Measurements from ENCODE around the gene GAS7. TPM values are rescaled to one million over a fixed set of nuclear protein-coding genes. Genes with fewer than 3 reads are reported as not detected.

Gene GAS7
- total RNA-seq, 2 experiments from 2014 or later: 0.76 to 1.2 TPM

GRCh38 chr17:10211666-10212065 lies 13.3 kb upstream of the GAS7 start:
- H3K36me3 Mint-ChIP-seq: no peaks in the 10 kb centered on the region

DNA sequence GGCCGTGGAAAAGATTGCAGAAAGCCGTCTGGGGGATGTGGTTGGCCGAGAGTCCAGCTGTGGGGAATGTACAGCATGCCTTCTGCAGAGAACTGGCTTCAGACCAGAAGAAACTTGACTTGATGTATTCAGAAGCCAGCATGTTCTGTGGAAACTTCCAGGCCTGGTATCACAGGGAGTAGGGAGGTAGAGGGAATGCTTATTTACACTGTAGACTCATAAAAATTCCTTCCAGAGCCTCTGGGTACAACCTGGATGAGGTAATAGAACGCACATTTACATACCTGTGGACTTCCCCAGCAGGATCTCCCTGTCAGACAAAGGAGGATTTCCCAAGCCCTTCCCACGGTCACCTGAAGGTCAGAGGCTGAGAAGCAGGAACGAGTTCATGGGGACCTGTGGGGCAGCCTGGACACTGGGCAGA lies 11.8 kb upstream of the GAS7 start:
- Mint-ChIP-seq H3K4me1 (no peaks in the 10 kb centered on the region), H3K36me3 (no peaks in the 10 kb centered on the region), H3K9me3 (peaks cover 8% of the 10 kb centered on the region), H3K4me3 (no peak overlapping the region), H3K27me3 (no peaks in the 10 kb centered on the region), H3K27ac (no peak overlapping the region)
- DNase-seq: no peak

More at GRCh38 chr17:10211666-10212065, 13.3 kb upstream of the GAS7 start:
- H3K4me1 Mint-ChIP-seq: no peaks in the 10 kb centered on the region
- no peak overlapping the region for H3K27ac Mint-ChIP-seq
- no peaks in the 10 kb centered on the region for H3K27me3 Mint-ChIP-seq
- H3K9me3 Mint-ChIP-seq: no peaks in the 10 kb centered on the region
- H3K4me3 Mint-ChIP-seq: no peak overlapping the region
- DNase-seq: no peak

DNA sequence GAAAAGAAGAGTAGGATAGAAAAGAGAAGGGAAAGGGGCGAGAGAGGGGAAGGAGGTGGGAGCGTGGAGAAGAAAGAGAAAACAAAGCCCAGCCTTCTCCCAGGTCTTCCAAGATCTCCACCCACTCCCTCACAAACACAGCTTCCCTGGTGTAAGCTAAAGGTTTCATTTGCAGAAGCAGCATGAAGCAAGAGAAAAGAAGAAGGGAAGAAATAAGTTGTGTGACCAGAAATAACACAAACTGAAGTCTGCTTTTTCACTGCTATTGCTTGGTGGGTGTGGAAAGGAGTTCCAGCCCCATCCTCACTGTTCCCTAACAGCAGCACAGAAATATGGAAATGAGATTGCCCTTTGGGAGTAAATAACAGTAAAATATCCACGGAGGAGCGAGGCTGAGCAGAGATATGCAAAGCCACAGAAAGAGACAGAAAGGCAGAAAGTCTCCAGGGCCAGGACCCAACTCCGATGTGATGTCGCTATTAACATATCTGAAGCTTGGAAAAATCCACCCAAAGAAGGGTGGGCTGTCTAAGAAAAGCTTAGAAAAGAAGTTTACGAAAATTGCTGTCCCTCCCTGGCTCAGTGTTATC lies 10.3 kb upstream of the GAS7 start:
- H3K4me1 Mint-ChIP-seq: no peaks in the 10 kb centered on the region
- no peak overlapping the region for H3K27ac Mint-ChIP-seq
- H3K27me3 Mint-ChIP-seq: no peaks in the 10 kb centered on the region
- DNase-seq: no peak
- peaks cover 14% of the 10 kb centered on the region for H3K9me3 Mint-ChIP-seq
- H3K4me3 Mint-ChIP-seq: no peak overlapping the region
- no peaks in the 10 kb centered on the region for H3K36me3 Mint-ChIP-seq

GRCh38 chr17:10207153-10207552 lies 8.7 kb upstream of the GAS7 start:
- H3K9me3 Mint-ChIP-seq: peaks cover 14% of the 10 kb centered on the region
- H3K27me3 Mint-ChIP-seq: no peaks in the 10 kb centered on the region
- no peak overlapping the region for H3K27ac Mint-ChIP-seq

GRCh38 chr17:10205549-10206185 lies 7.3 kb upstream of the GAS7 start:
- H3K27ac Mint-ChIP-seq: no peak overlapping the region
- no peaks in the 10 kb centered on the region for H3K36me3 Mint-ChIP-seq
- DNase-seq: peak; percentile 5
- peaks cover 9% of the 10 kb centered on the region for H3K27me3 Mint-ChIP-seq
- H3K9me3 Mint-ChIP-seq: peaks cover 14% of the 10 kb centered on the region
- H3K4me1 Mint-ChIP-seq: no peaks in the 10 kb centered on the region
- no peak overlapping the region for H3K4me3 Mint-ChIP-seq

More at GRCh38 chr17:10207153-10207552, 8.7 kb upstream of the GAS7 start:
- H3K4me1 Mint-ChIP-seq: no peaks in the 10 kb centered on the region
- DNase-seq: no peak
- no peak overlapping the region for H3K4me3 Mint-ChIP-seq
- H3K36me3 Mint-ChIP-seq: no peaks in the 10 kb centered on the region

- peaks cover 14% of the 10 kb centered on the region for H3K9me3 Mint-ChIP-seq
- no peak overlapping the region for H3K27ac Mint-ChIP-seq
- H3K4me3 Mint-ChIP-seq: no peak overlapping the region
- no peaks in the 10 kb centered on the region for H3K36me3 Mint-ChIP-seq
- DNase-seq: no peak
- peaks cover 30% of the 10 kb centered on the region for H3K27me3 Mint-ChIP-seq
- peaks cover 4% of the 10 kb centered on the region for H3K4me1 Mint-ChIP-seq
Measured at GRCh38 chr17:10201680-10202079, 3.3 kb upstream of the GAS7 start.

DNA sequence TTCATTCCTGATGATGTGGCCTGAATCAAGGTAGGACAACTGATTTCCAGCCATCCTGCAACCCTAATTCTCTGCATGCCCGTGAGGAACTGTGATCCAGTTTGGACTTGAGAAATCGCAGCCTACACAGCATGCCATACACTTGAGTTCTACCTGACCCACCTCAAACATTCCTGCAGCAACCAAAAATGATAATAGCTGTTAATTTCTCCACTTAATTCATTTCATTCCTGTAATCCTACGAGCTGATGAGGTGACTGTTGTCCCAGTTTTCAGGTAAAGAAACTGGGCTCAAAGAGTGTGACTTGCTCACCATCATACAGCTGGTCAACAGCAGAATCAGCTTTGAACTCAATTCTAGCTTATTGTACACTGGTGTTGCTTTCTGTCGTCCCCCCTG lies 2.2 kb upstream of the GAS7 start:
- H3K36me3 Mint-ChIP-seq: no peaks in the 10 kb centered on the region
- peaks cover 4% of the 10 kb centered on the region for H3K4me1 Mint-ChIP-seq
- DNase-seq: no peak
- peaks cover 39% of the 10 kb centered on the region for H3K27me3 Mint-ChIP-seq
- no peak overlapping the region for H3K27ac Mint-ChIP-seq
- H3K9me3 Mint-ChIP-seq: peaks cover 10% of the 10 kb centered on the region
- H3K4me3 Mint-ChIP-seq: no peak overlapping the region

GRCh38 chr17:10200016-10200415 lies 1.6 kb upstream of the GAS7 start:
- Mint-ChIP-seq H3K27me3 (peaks cover 39% of the 10 kb centered on the region), H3K27ac (no peak overlapping the region), H3K4me1 (peaks cover 4% of the 10 kb centered on the region), H3K36me3 (no peaks in the 10 kb centered on the region), H3K4me3 (peak overlapping the region; percentile 2), H3K9me3 (peaks cover 6% of the 10 kb centered on the region)
- no peak for DNase-seq

GRCh38 chr17:10197721-10198508 lies 491 bp downstream of the GAS7 start:
- peaks cover 39% of the 10 kb centered on the region for H3K27me3 Mint-ChIP-seq
- no peak overlapping the region for H3K27ac Mint-ChIP-seq
- peak; percentile 9 for DNase-seq
- no peak overlapping the region for H3K4me3 Mint-ChIP-seq
- H3K9me3 Mint-ChIP-seq: peaks cover 18% of the 10 kb centered on the region
- H3K36me3 Mint-ChIP-seq: peaks cover 4% of the 10 kb centered on the region
- H3K4me1 Mint-ChIP-seq: peaks cover 4% of the 10 kb centered on the region

DNA sequence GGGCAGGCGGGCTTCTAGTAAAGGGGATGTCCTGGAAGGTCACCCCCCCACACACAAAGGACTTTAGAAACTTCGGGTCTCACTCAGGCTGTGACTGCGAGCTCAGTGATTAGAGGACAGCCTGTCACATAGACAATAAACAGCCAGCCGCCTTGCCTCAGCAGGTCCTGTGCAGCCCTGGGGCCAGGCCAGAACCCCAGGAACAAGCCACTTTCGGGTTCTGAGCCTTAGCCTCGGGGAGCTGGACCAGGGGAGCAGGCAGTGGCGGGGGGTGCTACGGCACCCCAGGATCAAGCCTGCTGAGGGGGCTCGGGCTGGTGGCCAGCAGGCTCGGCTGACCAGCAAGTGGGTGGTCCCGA lies 1.1 kb downstream of the GAS7 start:
- H3K4me1 Mint-ChIP-seq: peaks cover 4% of the 10 kb centered on the region
- no peak overlapping the region for H3K4me3 Mint-ChIP-seq
- H3K36me3 Mint-ChIP-seq: peaks cover 4% of the 10 kb centered on the region
- DNase-seq: no peak
- H3K9me3 Mint-ChIP-seq: peaks cover 18% of the 10 kb centered on the region
- no peak overlapping the region for H3K27ac Mint-ChIP-seq
- peaks cover 39% of the 10 kb centered on the region for H3K27me3 Mint-ChIP-seq

GRCh38 chr17:10196941-10197340 lies 1.5 kb downstream of the GAS7 start:
- Mint-ChIP-seq H3K4me1 (peaks cover 4% of the 10 kb centered on the region), H3K36me3 (peaks cover 4% of the 10 kb centered on the region), H3K27me3 (peaks cover 39% of the 10 kb centered on the region), H3K27ac (no peak overlapping the region), H3K9me3 (peaks cover 18% of the 10 kb centered on the region), H3K4me3 (no peak overlapping the region)
- no peak for DNase-seq

- H3K9me3 Mint-ChIP-seq: peaks cover 18% of the 10 kb centered on the region
- no peak overlapping the region for H3K4me3 Mint-ChIP-seq
- H3K27ac Mint-ChIP-seq: no peak overlapping the region
- H3K36me3 Mint-ChIP-seq: peaks cover 4% of the 10 kb centered on the region
- peaks cover 36% of the 10 kb centered on the region for H3K27me3 Mint-ChIP-seq
- peaks cover 4% of the 10 kb centered on the region for H3K4me1 Mint-ChIP-seq
- DNase-seq: no peak
Measured at GRCh38 chr17:10196384-10196895, 2.0 kb downstream of the GAS7 start.

DNA sequence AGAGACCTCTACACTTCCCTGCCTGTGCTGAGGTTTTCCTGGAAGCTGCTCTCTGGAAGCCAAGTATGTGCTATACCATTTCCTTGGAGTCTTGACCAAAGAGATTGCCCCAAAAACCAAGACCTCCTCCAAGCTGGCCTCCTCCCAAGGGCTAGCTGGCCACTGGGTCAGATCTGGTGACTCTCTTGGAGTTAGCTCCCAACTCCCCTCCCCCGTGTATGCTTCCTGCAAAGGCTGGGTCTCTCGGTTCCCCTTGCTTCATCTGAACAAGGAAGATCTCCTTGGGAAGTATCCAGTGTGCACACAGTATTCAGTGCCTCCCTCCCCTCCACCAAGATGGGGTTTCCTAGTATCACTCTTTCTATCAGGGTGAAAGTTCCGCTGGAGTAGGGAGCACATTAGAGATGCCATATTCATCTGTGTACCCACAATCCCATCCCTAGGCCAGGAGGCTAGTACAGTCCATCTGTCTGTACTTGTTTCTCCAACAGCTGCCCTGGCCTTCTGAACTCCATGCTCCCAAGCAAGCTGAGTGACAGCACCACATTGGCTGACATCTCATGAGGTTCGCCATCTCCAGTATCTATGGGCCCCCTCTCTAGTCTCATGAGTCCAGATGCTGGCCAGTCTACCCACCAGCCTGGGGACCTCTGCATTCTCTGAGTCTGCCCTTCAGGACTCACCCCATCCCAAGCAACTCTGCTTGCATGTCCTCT lies 3.2 kb downstream of the GAS7 start:
- Mint-ChIP-seq H3K4me3 (no peak overlapping the region), H3K36me3 (peaks cover 4% of the 10 kb centered on the region), H3K27ac (no peak overlapping the region), H3K4me1 (peaks cover 4% of the 10 kb centered on the region), H3K27me3 (peaks cover 26% of the 10 kb centered on the region), H3K9me3 (peaks cover 18% of the 10 kb centered on the region)
- no peak for DNase-seq

- H3K27ac Mint-ChIP-seq: no peak overlapping the region
- no peak for DNase-seq
- no peaks in the 10 kb centered on the region for H3K4me1 Mint-ChIP-seq
- peaks cover 18% of the 10 kb centered on the region for H3K9me3 Mint-ChIP-seq
- peaks cover 4% of the 10 kb centered on the region for H3K36me3 Mint-ChIP-seq
- peaks cover 16% of the 10 kb centered on the region for H3K27me3 Mint-ChIP-seq
- no peak overlapping the region for H3K4me3 Mint-ChIP-seq
Measured at GRCh38 chr17:10193632-10194031, 4.8 kb downstream of the GAS7 start.

- Mint-ChIP-seq H3K4me3 (no peak overlapping the region), H3K4me1 (no peaks in the 10 kb centered on the region), H3K36me3 (peaks cover 4% of the 10 kb centered on the region), H3K9me3 (peaks cover 18% of the 10 kb centered on the region), H3K27ac (no peak overlapping the region), H3K27me3 (peaks cover 16% of the 10 kb centered on the region)
- no peak for DNase-seq
Measured at GRCh38 chr17:10192972-10193371, 5.4 kb downstream of the GAS7 start.
